MM.1S (cell line): ENCODE data around the gene RUNX1.
A peak's percentile ranks its signal among the peaks of the same experiment; 100 is the strongest.

Experiments
- DNase-seq: peaks from one replicate; pipeline ENCODE4 v3.0.0-alpha.2; 2015
- H2AFZ ChIP-seq: fragments of 300-600 bp; sonication (generic); 2 replicates; pipeline ENCODE4 v1.6.0; 2016; ENCODE audit warnings: antibody characterized with exemption, low read length
- H3F3A ChIP-seq: fragments of 300-600 bp; sonication (generic); 2 replicates; pipeline ENCODE4 v1.6.1; 2016; ENCODE audit warnings: mild to moderate bottlenecking, antibody characterized with exemption, low read length, moderate library complexity, mixed read lengths; ENCODE audit not compliant: insufficient read depth
- H3K27ac ChIP-seq: fragments of 300-600 bp; sonication (generic); 2 replicates; pipeline ENCODE4 v1.5.1; 2016; ENCODE audit warnings: mild to moderate bottlenecking, low read length
- H3K27me3 ChIP-seq: fragments of 300-600 bp; sonication (generic); replicated peaks from 2 replicates; pipeline ENCODE4 v1.6.0; 2016; ENCODE audit warnings: low read length; ENCODE audit not compliant: insufficient read depth
- H3K36me3 ChIP-seq: fragments of 300-600 bp; sonication (generic); replicated peaks from 2 replicates; pipeline ENCODE4 v1.6.1; 2016; ENCODE audit warnings: mild to moderate bottlenecking, low read length, mixed read lengths; ENCODE audit not compliant: insufficient read depth
- H3K4me1 ChIP-seq: fragments of 300-600 bp; sonication (generic); 2 replicates; pipeline ENCODE4 v1.6.1; 2016; ENCODE audit warnings: low read length, mixed read lengths
- H3K4me2 ChIP-seq: fragments of 300-600 bp; sonication (generic); 2 replicates; pipeline ENCODE4 v1.6.0; 2016; ENCODE audit warnings: low read depth, low read length
- H3K4me3 ChIP-seq: fragments of 300-600 bp; sonication (generic); 2 replicates; pipeline ENCODE4 v1.5.1; 2016; ENCODE audit warnings: low read length, mixed read lengths
- H3K79me2 ChIP-seq: fragments of 300-600 bp; sonication (generic); 2 replicates; pipeline ENCODE4 v1.6.1; 2016; ENCODE audit warnings: mixed run types, low read length, mixed read lengths
- H3K9ac ChIP-seq: fragments of 300-600 bp; sonication (generic); 2 replicates; pipeline ENCODE4 v1.6.1; 2016; ENCODE audit warnings: low read length, mixed read lengths
- H3K9me2 ChIP-seq: fragments of 300-600 bp; sonication (generic); replicated peaks from 2 replicates; pipeline ENCODE4 v1.6.1; 2016; ENCODE audit warnings: mild to moderate bottlenecking, low read length, mixed read lengths; ENCODE audit not compliant: insufficient read depth
- H3K9me3 ChIP-seq: fragments of 300-600 bp; sonication (generic); replicated peaks from 2 replicates; pipeline ENCODE4 v1.6.1; 2016; ENCODE audit warnings: mild to moderate bottlenecking, low read length, mixed read lengths; ENCODE audit not compliant: insufficient read depth
- H4K20me1 ChIP-seq: fragments of 300-600 bp; sonication (generic); 2 replicates; pipeline ENCODE4 v1.6.1; 2016; ENCODE audit warnings: mild to moderate bottlenecking, low read length, moderate library complexity, mixed read lengths; ENCODE audit not compliant: insufficient read depth
- CTCF ChIP-seq: fragments of 300-600 bp; sonication (generic); IDR thresholded peaks from 2 replicates; pipeline ENCODE4 v1.5.1; 2016; ENCODE audit warnings: antibody characterized with exemption, low read length, mixed read lengths
- EZH2 ChIP-seq: fragments of 300-600 bp; sonication (generic); optimal IDR thresholded peaks from 2 replicates; pipeline ENCODE3; 2017; ENCODE audit warnings: low read depth, mild to moderate bottlenecking, antibody characterized with exemption, low read length, mixed read lengths
- EZH2phosphoT487 ChIP-seq: fragments of 300-600 bp; sonication (generic); IDR thresholded peaks from 2 replicates; pipeline ENCODE4 v1.6.1; 2018; ENCODE audit warnings: antibody characterized with exemption, low read length

Gene RUNX1

GRCh38 chr21:35048706-35049617 lies at the start of gene RUNX1:
Gene RUNX1 (minus strand): TSS chr21:35049302.
- Histone ChIP-seq H3K27ac (peak within 1 kb of the TSS; percentile 55), H2AFZ (peak within 1 kb of the TSS; percentile 4; the same call in 1 of the 2 replicates), H3K27me3 (peaks cover 37% of the 10 kb centered on the region), H3K9me3 (no peaks in the 10 kb centered on the region), H3K79me2 (no peaks in the 10 kb centered on the region), H3K9me2 (no peaks in the 10 kb centered on the region), H3K36me3 (no peaks in the 10 kb centered on the region), H3K4me3 (peak within 1 kb of the TSS; percentile 45), H3K4me2 (peak within 1 kb of the TSS; percentile 79), H3K9ac (peak within 1 kb of the TSS; percentile 10; the same call in 1 of the 2 replicates), H3K4me1 (peaks cover 49% of the 10 kb centered on the region), H4K20me1 (no peaks in the 10 kb centered on the region), H3F3A (peaks cover 37% of the 10 kb centered on the region)
- DNase-seq, result peak; percentile 99
- TF ChIP-seq CTCF, result no peak
- TF ChIP-seq EZH2phosphoT487, result no peak
- no peak for TF ChIP-seq EZH2

- Histone ChIP-seq H3K27ac (no peak overlapping the region), H3K27me3 (no peaks in the 10 kb centered on the region), H3K79me2 (no peaks in the 10 kb centered on the region), H3K9me2 (no peaks in the 10 kb centered on the region), H3K36me3 (no peaks in the 10 kb centered on the region), H3F3A (no peaks in the 10 kb centered on the region), H4K20me1 (no peaks in the 10 kb centered on the region), H3K9me3 (no peaks in the 10 kb centered on the region), H3K9ac (no peak overlapping the region), H3K4me1 (no peaks in the 10 kb centered on the region), H3K4me2 (no peak overlapping the region), H3K4me3 (no peak overlapping the region), H2AFZ (no peak overlapping the region)
- TF ChIP-seq CTCF (no peak), EZH2phosphoT487 (no peak), EZH2 (no peak)
- no peak for DNase-seq
Observed at GRCh38 chr21:35097525-35097924, 48.4 kb upstream of the RUNX1 start.

GRCh38 chr21:35096959-35097358 lies 47.9 kb upstream of the RUNX1 start:
- Histone ChIP-seq H3K9ac (no peak overlapping the region), H3K4me2 (no peak overlapping the region)

More at GRCh38 chr21:35096959-35097358, 47.9 kb upstream of the RUNX1 start:
- no peak for DNase-seq
- Histone ChIP-seq H3F3A (no peaks in the 10 kb centered on the region), H3K9me2 (no peaks in the 10 kb centered on the region), H3K4me1 (no peaks in the 10 kb centered on the region), H4K20me1 (no peaks in the 10 kb centered on the region), H3K4me3 (no peak overlapping the region), H2AFZ (no peak overlapping the region), H3K9me3 (no peaks in the 10 kb centered on the region), H3K79me2 (no peaks in the 10 kb centered on the region), H3K36me3 (no peaks in the 10 kb centered on the region), H3K27ac (no peak overlapping the region), H3K27me3 (no peaks in the 10 kb centered on the region)
- no peak for TF ChIP-seq CTCF
- TF ChIP-seq EZH2, result no peak
- TF ChIP-seq EZH2phosphoT487, result no peak
